Keratinocyte (primary cell): ENCODE data around the gene SMIM26.

Experiments used
- EZH2 ChIP-seq: IDR thresholded peaks from one replicate; pipeline ENCODE4 v1.6.1; 2012; ENCODE audit warnings: inconsistent platforms, mild to moderate bottlenecking, low read length, moderate library complexity
- TF ChIP-seq, protein P1 (sequence below), 3 experiments: IDR thresholded peaks in 1 of 3; conservative IDR thresholded peaks in 1 of 3; optimal IDR thresholded peaks in 1 of 3; 2 replicates in 2 of 3; 3 replicates in 1 of 3; pipeline versions ENCODE3 to v1.5.1; 2011; ENCODE audit warnings: low read length in 3 of 3, mild to moderate bottlenecking in 3 of 3, moderate library complexity in 2 of 3, control low read depth in 1 of 3, inconsistent platforms in 1 of 3; ENCODE audit not compliant: insufficient read depth in 2 of 3; ENCODE audit errors: extremely low read depth in 1 of 3

DNA sequence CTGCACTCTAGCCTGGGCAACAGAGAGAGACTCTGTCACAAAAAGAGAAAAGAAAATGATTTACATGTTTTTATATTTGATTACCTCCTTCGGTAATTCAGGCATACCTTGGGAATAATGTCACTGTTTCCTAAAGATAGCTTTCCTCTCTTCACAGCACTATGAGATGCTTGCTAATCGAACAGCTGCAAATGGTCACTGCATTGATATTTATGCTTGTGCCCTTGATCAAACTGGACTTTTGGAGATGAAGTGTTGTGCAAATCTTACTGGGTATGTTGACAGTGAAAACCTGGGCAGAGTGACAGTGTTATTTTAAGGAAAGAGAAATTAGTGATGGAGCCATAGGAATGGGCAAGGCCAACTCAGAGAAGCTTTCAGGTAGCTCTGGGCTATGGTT is 39.9 kb upstream of the SMIM26 start:
- TF ChIP-seq, protein P1, sequence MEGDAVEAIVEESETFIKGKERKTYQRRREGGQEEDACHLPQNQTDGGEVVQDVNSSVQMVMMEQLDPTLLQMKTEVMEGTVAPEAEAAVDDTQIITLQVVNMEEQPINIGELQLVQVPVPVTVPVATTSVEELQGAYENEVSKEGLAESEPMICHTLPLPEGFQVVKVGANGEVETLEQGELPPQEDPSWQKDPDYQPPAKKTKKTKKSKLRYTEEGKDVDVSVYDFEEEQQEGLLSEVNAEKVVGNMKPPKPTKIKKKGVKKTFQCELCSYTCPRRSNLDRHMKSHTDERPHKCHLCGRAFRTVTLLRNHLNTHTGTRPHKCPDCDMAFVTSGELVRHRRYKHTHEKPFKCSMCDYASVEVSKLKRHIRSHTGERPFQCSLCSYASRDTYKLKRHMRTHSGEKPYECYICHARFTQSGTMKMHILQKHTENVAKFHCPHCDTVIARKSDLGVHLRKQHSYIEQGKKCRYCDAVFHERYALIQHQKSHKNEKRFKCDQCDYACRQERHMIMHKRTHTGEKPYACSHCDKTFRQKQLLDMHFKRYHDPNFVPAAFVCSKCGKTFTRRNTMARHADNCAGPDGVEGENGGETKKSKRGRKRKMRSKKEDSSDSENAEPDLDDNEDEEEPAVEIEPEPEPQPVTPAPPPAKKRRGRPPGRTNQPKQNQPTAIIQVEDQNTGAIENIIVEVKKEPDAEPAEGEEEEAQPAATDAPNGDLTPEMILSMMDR (optimal IDR thresholded peaks at IDR 0.05 in 1 of 3, IDR thresholded peaks at IDR 0.05 in 1 of 3, conservative IDR thresholded peaks at IDR 0.05 in 1 of 3; ENCODE audit: extremely low read depth in 1 of 3, insufficient read depth in 2 of 3, low read length in 3 of 3), result no peak
- no peak for TF ChIP-seq EZH2
